Caco-2 (cell line): ENCODE measurements around the gene EHD1. TPM values are rescaled to one million over a fixed set of nuclear protein-coding genes. Genes with fewer than 3 reads are reported as not detected.
A peak's percentile ranks its signal among the peaks of the same experiment; 100 is the strongest.

Experiments
- BruUV-seq: library from RNA; stranded (reverse); fragments of 400-500 nt; replicated peaks from 2 replicates; lab custom pipeline; 2021; lab: Mats Ljungman, UMichigan
- CTCF ChIA-PET: fragments of 300-600 bp; sonication (Branson Sonifier 250); formaldehyde crosslinking; loops from one replicate; lab custom pipeline; 2022; ENCODE audit warnings: antibody characterized with exemption; lab: Charles Lee
- POLR2A ChIA-PET: fragments of 300-600 bp; sonication (Branson Sonifier 250); formaldehyde crosslinking; loops from one replicate; lab custom pipeline; 2022; ENCODE audit warnings: antibody characterized with exemption; lab: Charles Lee
- DNase-seq, 2 experiments: peaks; one replicate each; pipeline versions ENCODE4 v3.0.0 to v3.0.0-alpha.2; 2020 to 2022
- H3K27me3 ChIP-seq: replicated peaks from 2 replicates; pipeline ENCODE4 v1.6.0; 2011; ENCODE audit warnings: low read length; ENCODE audit not compliant: control insufficient read depth, insufficient read depth
- H3K36me3 ChIP-seq: 2 replicates; pipeline ENCODE4 v1.5.1; 2011; ENCODE audit warnings: low read length; ENCODE audit not compliant: control insufficient read depth, insufficient read depth
- H3K4me1 ChIP-seq: fragments of 250-450 bp; sonication (Bioruptor Pico); 2 replicates; pipeline ENCODE4 v1.5.1; 2020; ENCODE audit warnings: mild to moderate bottlenecking
- H3K4me3 ChIP-seq: 2 replicates; pipeline ENCODE4 v1.5.1; 2011; ENCODE audit warnings: low read depth, mild to moderate bottlenecking, control low read depth, low read length
- H3K9me3 ChIP-seq: fragments of 250-450 bp; sonication (Bioruptor Pico); 2 replicates; pipeline ENCODE4 v1.5.1; 2020; ENCODE audit warnings: mild to moderate bottlenecking, moderate library complexity
- H3K27ac Mint-ChIP-seq: one replicate; pipeline ENCODE4 v1.8.0; 2022; ENCODE audit warnings: mixed read lengths; ENCODE audit not compliant: unreplicated experiment
- H3K27me3 Mint-ChIP-seq: one replicate; pipeline ENCODE4 v1.8.0; 2022; ENCODE audit warnings: mixed read lengths; ENCODE audit not compliant: insufficient read depth, unreplicated experiment
- H3K36me3 Mint-ChIP-seq: one replicate; pipeline ENCODE4 v1.8.0; 2022; ENCODE audit warnings: mild to moderate bottlenecking, mixed read lengths; ENCODE audit not compliant: insufficient read depth, unreplicated experiment
- H3K4me1 Mint-ChIP-seq: one replicate; pipeline ENCODE4 v1.8.0; 2022; ENCODE audit warnings: low read depth, mixed read lengths; ENCODE audit not compliant: unreplicated experiment
- H3K4me3 Mint-ChIP-seq: one replicate; pipeline ENCODE4 v1.8.0; 2022; ENCODE audit warnings: mild to moderate bottlenecking, moderate library complexity, mixed read lengths; ENCODE audit not compliant: unreplicated experiment
- H3K9me3 Mint-ChIP-seq: one replicate; pipeline ENCODE4 v1.8.0; 2022; ENCODE audit warnings: mixed read lengths; ENCODE audit not compliant: unreplicated experiment
- intact Hi-C: fragments of 100-400 bp; cut with micrococcal nuclease; formaldehyde crosslinking; loops from one replicate; pipeline ENCODE4 v1.10.0; 2022; ENCODE audit not compliant: unreplicated experiment
- total RNA-seq: library from RNA; stranded (reverse); gene quantifications from 2 replicates; pipeline ENCODE4 v1.2.3, GENCODE V29; 2022
- TF ChIP-seq, protein P1 (sequence below), 2 experiments: fragments of 200-600 bp in 1 of 2; IDR thresholded peaks; 1 replicate in 1 of 2; 2 replicates in 1 of 2; pipeline versions ENCODE4 v1.5.1 to v1.8.0; 2011 to 2022; ENCODE audit warnings: antibody characterized with exemption in 1 of 2, control low read depth in 1 of 2, inconsistent platforms in 1 of 2, low read depth in 1 of 2, low read length in 1 of 2, mild to moderate bottlenecking in 1 of 2, moderate library complexity in 1 of 2; ENCODE audit not compliant: insufficient read depth in 1 of 2, severe bottlenecking in 1 of 2, unreplicated experiment in 1 of 2

EHD1 gene
- total RNA-seq, 1 experiment from 2014 or later, result 129 TPM

DNA sequence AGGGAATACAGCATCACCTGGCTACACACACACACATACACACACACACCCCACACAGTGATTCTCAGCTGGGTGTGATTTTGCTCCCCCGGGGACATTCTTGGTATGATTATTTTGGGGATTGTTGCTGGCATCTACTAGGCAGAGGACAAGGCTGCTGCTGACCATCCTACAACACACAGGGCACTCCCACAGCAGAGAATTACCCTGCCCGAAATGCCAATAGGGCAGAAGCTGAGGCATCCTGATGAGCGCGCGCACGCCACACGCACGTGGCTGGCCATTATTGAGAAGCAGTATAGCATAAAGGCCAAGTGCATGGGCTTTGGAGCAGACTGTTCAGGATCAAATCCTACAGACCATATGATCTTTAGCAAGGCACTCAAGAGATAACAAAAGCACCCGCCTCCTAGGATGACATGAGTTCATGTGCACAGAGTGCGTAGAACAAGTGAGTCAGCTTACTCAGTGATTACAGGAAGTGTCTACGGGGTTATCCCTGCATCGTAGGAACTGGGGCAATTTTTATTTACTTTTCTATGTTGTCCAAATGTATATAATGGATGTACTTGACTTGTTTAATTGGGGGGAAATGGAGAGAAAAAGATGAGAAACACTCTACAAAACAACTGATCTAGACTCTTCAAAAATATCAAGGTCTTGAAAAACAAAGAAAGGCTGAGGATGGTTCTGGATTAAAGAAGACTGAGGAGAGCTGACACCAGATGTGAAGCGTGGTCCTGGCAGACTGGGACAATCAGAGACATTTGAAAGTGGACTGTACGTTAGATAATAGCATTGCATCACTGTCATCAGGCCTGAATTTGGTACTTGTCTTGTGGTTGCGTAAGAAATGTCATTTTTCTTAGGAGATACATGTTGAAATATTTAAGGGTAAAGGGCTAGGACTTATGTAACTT lies 7.2 kb upstream of the EHD1 start:
- no peaks in the 10 kb centered on the region for H3K9me3 Mint-ChIP-seq
- intact Hi-C loops, result no loop called here

DNA sequence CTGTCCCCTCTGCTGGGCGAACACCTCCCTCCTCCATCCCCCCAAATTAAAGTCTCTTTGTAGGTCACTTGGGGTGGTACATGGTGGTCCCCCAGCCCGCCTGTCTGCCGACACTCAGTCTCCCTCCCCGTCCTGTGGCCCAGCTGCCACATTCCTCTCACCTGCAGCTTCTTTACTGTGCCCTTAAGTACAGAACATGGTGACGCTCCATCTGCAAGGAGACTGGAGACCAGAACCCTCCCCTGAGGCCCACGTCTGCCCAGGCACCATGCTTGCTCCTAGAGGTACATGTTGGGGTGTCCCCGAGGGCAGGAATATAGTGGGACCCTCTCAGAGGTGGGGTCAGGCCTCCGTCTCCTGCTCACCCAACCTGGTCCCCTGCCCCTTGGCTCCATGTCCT lies 5.6 kb upstream of the EHD1 start:
- TF ChIP-seq, protein P1, sequence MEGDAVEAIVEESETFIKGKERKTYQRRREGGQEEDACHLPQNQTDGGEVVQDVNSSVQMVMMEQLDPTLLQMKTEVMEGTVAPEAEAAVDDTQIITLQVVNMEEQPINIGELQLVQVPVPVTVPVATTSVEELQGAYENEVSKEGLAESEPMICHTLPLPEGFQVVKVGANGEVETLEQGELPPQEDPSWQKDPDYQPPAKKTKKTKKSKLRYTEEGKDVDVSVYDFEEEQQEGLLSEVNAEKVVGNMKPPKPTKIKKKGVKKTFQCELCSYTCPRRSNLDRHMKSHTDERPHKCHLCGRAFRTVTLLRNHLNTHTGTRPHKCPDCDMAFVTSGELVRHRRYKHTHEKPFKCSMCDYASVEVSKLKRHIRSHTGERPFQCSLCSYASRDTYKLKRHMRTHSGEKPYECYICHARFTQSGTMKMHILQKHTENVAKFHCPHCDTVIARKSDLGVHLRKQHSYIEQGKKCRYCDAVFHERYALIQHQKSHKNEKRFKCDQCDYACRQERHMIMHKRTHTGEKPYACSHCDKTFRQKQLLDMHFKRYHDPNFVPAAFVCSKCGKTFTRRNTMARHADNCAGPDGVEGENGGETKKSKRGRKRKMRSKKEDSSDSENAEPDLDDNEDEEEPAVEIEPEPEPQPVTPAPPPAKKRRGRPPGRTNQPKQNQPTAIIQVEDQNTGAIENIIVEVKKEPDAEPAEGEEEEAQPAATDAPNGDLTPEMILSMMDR (IDR thresholded peaks at IDR 0.05; ENCODE audit: insufficient read depth in 1 of 2, low read depth in 1 of 2, low read length in 1 of 2, severe bottlenecking in 1 of 2, unreplicated experiment in 1 of 2), result no peak
- intact Hi-C loops, result no loop called here
- POLR2A ChIA-PET, result no interaction called here

More for the DNA sequence above, 7.2 kb upstream of the EHD1 start:
- H3K36me3 ChIP-seq, result no peaks in the 10 kb centered on the region; the same call in 1 of the 2 replicates
- TF ChIP-seq, protein P1 (IDR thresholded peaks at IDR 0.05; ENCODE audit: insufficient read depth in 1 of 2, low read depth in 1 of 2, low read length in 1 of 2, severe bottlenecking in 1 of 2, unreplicated experiment in 1 of 2), result no peak
- H3K4me3 ChIP-seq, result no peak overlapping the region
- BruUV-seq, result TSS peak; percentile 2
- H3K27me3 ChIP-seq, result no peaks in the 10 kb centered on the region
- ChIA-PET CTCF (interaction anchor here (1.2 kb wide), 2 partner anchors 38 to 128 kb away, joined by 3 to 4 read pairs; partner anchors contain the start of gene ARL2), POLR2A (no interaction called here)
- H3K27me3 Mint-ChIP-seq, result no peaks in the 10 kb centered on the region
- peaks cover 59% of the 10 kb centered on the region for H3K4me1 ChIP-seq
- H3K4me3 Mint-ChIP-seq, result peak overlapping the region; percentile 2
- peaks cover 36% of the 10 kb centered on the region for H3K36me3 Mint-ChIP-seq
- H3K4me1 Mint-ChIP-seq, result peaks cover 39% of the 10 kb centered on the region
- H3K9me3 ChIP-seq, result no peaks in the 10 kb centered on the region
- peak in 1 of 2 experiments; percentile 50 for DNase-seq
- H3K27ac Mint-ChIP-seq, result peak overlapping the region; percentile 23

DNA sequence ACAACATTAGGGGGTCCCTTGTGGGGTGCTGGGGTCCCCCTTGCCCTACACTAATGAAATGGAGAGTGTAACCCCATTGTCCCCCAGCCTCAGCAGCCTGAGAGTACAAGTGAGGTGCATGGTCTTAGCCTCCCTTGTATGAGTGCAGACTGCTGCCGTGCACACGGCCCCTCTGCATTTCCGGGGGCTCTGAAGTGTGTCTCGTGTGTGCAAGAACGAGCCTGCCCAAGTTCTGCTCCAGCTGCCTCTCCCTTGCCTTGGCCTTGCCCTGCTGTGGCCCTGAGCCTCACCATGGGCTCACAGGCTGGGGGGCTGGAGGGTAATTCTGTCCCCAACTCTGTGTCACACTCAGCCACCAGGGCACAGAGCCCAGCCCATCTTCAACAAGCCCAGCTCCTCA lies 5.2 kb upstream of the EHD1 start:
- Histone ChIP-seq H3K36me3 (no peaks in the 10 kb centered on the region), H3K27me3 (no peaks in the 10 kb centered on the region), H3K4me1 (peaks cover 45% of the 10 kb centered on the region), H3K4me3 (no peak overlapping the region), H3K9me3 (no peaks in the 10 kb centered on the region)
- CTCF ChIA-PET, result no interaction called here
- Mint-ChIP-seq H3K9me3 (no peaks in the 10 kb centered on the region), H3K4me1 (peaks cover 40% of the 10 kb centered on the region), H3K4me3 (no peak overlapping the region), H3K27ac (peak overlapping the region; percentile 84), H3K27me3 (no peaks in the 10 kb centered on the region), H3K36me3 (peaks cover 35% of the 10 kb centered on the region)
- TF ChIP-seq, protein P1 (IDR thresholded peaks at IDR 0.05; ENCODE audit: insufficient read depth in 1 of 2, low read depth in 1 of 2, low read length in 1 of 2, severe bottlenecking in 1 of 2, unreplicated experiment in 1 of 2), result no peak
- POLR2A ChIA-PET, result no interaction called here
- no peak for DNase-seq
- no TSS peak for BruUV-seq
- intact Hi-C loops, result no loop called here

More for the DNA sequence above, 5.6 kb upstream of the EHD1 start:
- Histone ChIP-seq H3K4me1 (peaks cover 48% of the 10 kb centered on the region), H3K27me3 (no peaks in the 10 kb centered on the region), H3K36me3 (no peaks in the 10 kb centered on the region), H3K4me3 (no peak overlapping the region), H3K9me3 (no peaks in the 10 kb centered on the region)
- no peaks in the 10 kb centered on the region for H3K9me3 Mint-ChIP-seq
- no TSS peak for BruUV-seq
- peak overlapping the region; percentile 84 for H3K27ac Mint-ChIP-seq
- H3K4me3 Mint-ChIP-seq, result no peak overlapping the region
- H3K36me3 Mint-ChIP-seq, result peaks cover 35% of the 10 kb centered on the region
- CTCF ChIA-PET, result no interaction called here
- H3K27me3 Mint-ChIP-seq, result no peaks in the 10 kb centered on the region
- no peak for DNase-seq
- peaks cover 40% of the 10 kb centered on the region for H3K4me1 Mint-ChIP-seq
